ENCODE measurements around the gene TASP1. TPM values are rescaled to one million over a fixed set of nuclear protein-coding genes. Genes with fewer than 3 reads are reported as not detected.

TASP1 gene
- total and polyA plus RNA-seq, 10 donors = 6.3 to 21.5 (median 15.5) TPM

DNA sequence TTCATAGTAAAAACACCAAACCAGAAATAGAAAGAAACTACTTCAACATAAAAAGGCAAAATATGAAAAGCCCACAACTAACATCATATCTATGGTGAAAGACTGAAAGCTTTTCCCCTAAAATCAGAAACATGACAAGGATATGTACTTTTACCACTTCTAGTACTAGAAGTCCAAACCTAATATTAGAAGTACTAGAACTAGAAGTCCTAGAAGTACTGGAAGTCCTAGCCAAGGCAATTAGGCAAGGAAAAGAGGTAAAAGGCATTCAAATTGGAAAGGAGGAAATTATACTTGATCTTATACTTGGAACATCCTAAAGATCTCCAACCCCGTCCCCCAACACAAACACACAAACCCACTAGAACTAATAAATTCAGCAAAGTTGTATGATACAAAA lies 74.9 kb downstream of the TASP1 start:
- no peak overlapping the region for H3K4me3 ChIP-seq
- TF ChIP-seq POLR2A (IDR thresholded peaks at IDR 0.05) (no peak), POLR2AphosphoS5 (IDR thresholded peaks at IDR 0.05) (no peak)
- TF ChIP-seq, protein P1, sequence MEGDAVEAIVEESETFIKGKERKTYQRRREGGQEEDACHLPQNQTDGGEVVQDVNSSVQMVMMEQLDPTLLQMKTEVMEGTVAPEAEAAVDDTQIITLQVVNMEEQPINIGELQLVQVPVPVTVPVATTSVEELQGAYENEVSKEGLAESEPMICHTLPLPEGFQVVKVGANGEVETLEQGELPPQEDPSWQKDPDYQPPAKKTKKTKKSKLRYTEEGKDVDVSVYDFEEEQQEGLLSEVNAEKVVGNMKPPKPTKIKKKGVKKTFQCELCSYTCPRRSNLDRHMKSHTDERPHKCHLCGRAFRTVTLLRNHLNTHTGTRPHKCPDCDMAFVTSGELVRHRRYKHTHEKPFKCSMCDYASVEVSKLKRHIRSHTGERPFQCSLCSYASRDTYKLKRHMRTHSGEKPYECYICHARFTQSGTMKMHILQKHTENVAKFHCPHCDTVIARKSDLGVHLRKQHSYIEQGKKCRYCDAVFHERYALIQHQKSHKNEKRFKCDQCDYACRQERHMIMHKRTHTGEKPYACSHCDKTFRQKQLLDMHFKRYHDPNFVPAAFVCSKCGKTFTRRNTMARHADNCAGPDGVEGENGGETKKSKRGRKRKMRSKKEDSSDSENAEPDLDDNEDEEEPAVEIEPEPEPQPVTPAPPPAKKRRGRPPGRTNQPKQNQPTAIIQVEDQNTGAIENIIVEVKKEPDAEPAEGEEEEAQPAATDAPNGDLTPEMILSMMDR (IDR thresholded peaks at IDR 0.05 in 8 of 11, conservative IDR thresholded peaks at IDR 0.05 in 3 of 11) = no peak
- intact Hi-C loops (cut with DNase I; ENCODE audit: low total_unique reads) = no loop called here
- H3K27ac ChIP-seq = no peak overlapping the region
- H3K27me3 ChIP-seq (replicated peaks in 1 of 7) = no peaks in the 10 kb centered on the region
- no peaks in the 10 kb centered on the region for H3K4me1 ChIP-seq
- H3K9me3 ChIP-seq = peaks cover 0 to 23% (median 11%) of the 10 kb centered on the region in 8 donors
- DNase-seq = no peak
- 94 to 100% (median 98%) methylated on average over 1 of the region's 1 CpG for WGBS, 5 donors
- peaks cover 0 to 50% (median 6%) of the 10 kb centered on the region in 6 donors for H3K36me3 ChIP-seq

DNA sequence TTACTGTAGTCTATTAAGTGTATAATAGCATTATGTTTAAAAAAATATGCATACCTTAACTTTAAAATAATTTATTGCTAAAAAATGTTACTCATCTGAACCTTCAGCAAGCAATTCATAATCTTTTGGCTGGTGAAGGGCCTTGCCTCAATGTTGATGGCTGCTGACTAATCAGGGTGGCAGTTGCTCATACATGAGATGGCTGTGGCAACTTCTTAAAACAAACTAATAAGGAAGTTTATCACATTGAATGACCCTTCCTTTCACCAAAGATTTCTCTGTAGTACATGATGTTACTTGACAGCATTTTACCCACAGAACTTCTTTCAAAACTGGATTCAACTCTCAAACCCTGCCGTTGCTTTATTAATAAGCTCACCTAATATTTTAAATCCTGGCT lies 84.0 kb downstream of the TASP1 start:
- intact Hi-C loops (cut with DNase I; ENCODE audit: low total_unique reads) = no loop called here
- TF ChIP-seq, protein P1 (IDR thresholded peaks at IDR 0.05 in 8 of 11, conservative IDR thresholded peaks at IDR 0.05 in 3 of 11) = no peak
- no peak for TF ChIP-seq POLR2AphosphoS5 (IDR thresholded peaks at IDR 0.05)
- TF ChIP-seq POLR2A (IDR thresholded peaks at IDR 0.05) = no peak
- H3K36me3 ChIP-seq = peaks cover 0 to 51% (median 3%) of the 10 kb centered on the region in 6 donors
- WGBS, 5 donors = 93 to 100% (median 100%) methylated on average over 1 of the region's 1 CpG
- no peaks in the 10 kb centered on the region for H3K4me1 ChIP-seq
- no peak for DNase-seq
- no peak overlapping the region for H3K4me3 ChIP-seq
- no peak overlapping the region for H3K27ac ChIP-seq
- no peaks in the 10 kb centered on the region for H3K27me3 ChIP-seq (replicated peaks in 1 of 7)
- H3K9me3 ChIP-seq = no peaks in the 10 kb centered on the region

DNA sequence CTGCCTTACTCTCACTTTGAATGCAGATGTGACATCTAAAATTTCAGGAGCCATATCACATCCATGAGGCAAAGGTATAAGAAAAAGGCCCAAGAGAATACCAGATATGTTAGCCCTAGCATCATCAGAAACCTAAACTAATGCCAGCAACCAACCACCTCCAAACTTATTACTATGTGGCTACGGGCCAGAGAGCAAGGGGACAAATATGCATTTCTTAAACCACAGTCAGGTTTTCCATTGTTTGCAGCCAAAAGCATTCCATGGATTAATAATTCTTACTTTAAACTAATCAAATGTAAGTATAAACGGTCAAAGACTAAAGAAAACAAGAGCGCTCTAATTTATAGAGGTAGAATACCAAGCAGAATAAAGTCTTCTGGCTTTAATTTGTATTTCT lies 84.7 kb downstream of the TASP1 start:
- Histone ChIP-seq H3K4me1 (no peaks in the 10 kb centered on the region), H3K27me3 (replicated peaks in 1 of 7) (no peaks in the 10 kb centered on the region), H3K9me3 (no peaks in the 10 kb centered on the region), H3K36me3 (peaks cover 0 to 45% (median 2%) of the 10 kb centered on the region in 6 donors), H3K27ac (no peak overlapping the region), H3K4me3 (no peak overlapping the region)
- TF ChIP-seq, protein P1 (IDR thresholded peaks at IDR 0.05 in 8 of 11, conservative IDR thresholded peaks at IDR 0.05 in 3 of 11) = no peak
- no peak for TF ChIP-seq POLR2AphosphoS5 (IDR thresholded peaks at IDR 0.05)
- TF ChIP-seq POLR2A (IDR thresholded peaks at IDR 0.05) = no peak
- no peak for DNase-seq
- intact Hi-C loops (cut with DNase I; ENCODE audit: low total_unique reads) = no loop called here
- WGBS, 5 donors = 92 to 98% (median 94%) methylated on average over 3 of the region's 3 CpGs

DNA sequence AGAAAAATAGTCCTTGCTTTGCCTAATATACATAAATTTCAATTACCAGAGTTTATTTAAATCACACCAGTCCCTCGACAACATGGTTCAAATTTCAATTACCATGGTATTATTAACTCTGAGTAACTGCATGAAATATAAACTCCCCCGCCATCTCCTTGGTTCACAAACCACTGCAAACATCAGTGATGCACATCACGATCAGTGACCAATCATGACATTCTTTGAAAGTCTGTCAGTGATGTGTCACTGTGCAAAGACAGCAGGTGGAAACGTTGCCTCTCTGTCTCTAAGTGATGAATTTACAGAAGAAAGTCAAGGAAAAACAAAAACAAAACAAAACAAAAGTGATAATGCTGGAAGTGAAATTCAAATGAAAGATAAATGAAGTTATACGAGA lies 86.7 kb downstream of the TASP1 start:
- H3K27ac ChIP-seq = no peak overlapping the region
- H3K4me1 ChIP-seq = no peaks in the 10 kb centered on the region
- TF ChIP-seq POLR2AphosphoS5 (IDR thresholded peaks at IDR 0.05) = no peak
- no peak for TF ChIP-seq POLR2A (IDR thresholded peaks at IDR 0.05)
- no peaks in the 10 kb centered on the region for H3K9me3 ChIP-seq
- H3K27me3 ChIP-seq (replicated peaks in 1 of 7) = no peaks in the 10 kb centered on the region
- intact Hi-C loops (cut with DNase I; ENCODE audit: low total_unique reads) = no loop called here
- no peak overlapping the region for H3K4me3 ChIP-seq
- H3K36me3 ChIP-seq = peaks cover 0 to 31% (median 0%) of the 10 kb centered on the region in 6 donors
- WGBS, 5 donors = 85 to 91% (median 89%) methylated on average over 5 of the region's 5 CpGs
- no peak for DNase-seq

DNA sequence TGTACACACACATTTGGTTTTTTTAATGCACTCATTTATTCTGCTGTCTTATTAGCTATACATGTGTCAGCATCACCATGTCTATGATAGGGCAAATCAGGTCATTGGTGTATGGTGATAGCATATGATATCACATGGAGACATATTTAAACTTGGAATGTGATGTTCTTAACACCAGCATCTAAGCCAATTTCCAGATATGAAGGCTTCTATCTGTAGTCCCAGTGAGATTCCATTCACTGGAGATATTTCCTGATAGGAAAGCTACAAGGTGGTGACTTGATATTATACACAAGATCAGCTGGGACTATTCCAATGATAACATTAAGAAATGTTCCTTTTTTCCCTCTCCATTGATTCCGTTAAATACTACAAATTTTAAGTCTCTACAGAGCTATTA lies 89.3 kb downstream of the TASP1 start:
- DNase-seq = no peak
- peaks cover 0 to 9% (median 0%) of the 10 kb centered on the region in 6 donors for H3K4me1 ChIP-seq
- no peak overlapping the region for H3K4me3 ChIP-seq
- no peaks in the 10 kb centered on the region for H3K27me3 ChIP-seq (replicated peaks in 1 of 7)
- intact Hi-C loops (cut with DNase I; ENCODE audit: low total_unique reads) = loop anchor here (5.0 kb wide), 1 partner anchor 432 kb away; no protein-coding TSS in a partner anchor
- TF ChIP-seq POLR2A (IDR thresholded peaks at IDR 0.05) = no peak
- no peak for TF ChIP-seq POLR2AphosphoS5 (IDR thresholded peaks at IDR 0.05)
- TF ChIP-seq, protein P1 (IDR thresholded peaks at IDR 0.05 in 8 of 11, conservative IDR thresholded peaks at IDR 0.05 in 3 of 11) = no peak
- H3K9me3 ChIP-seq = no peaks in the 10 kb centered on the region
- H3K36me3 ChIP-seq = peaks cover 0 to 18% (median 0%) of the 10 kb centered on the region in 6 donors
- WGBS, 5 donors = 92 to 100% (median 97%) methylated on average over 1 of the region's 1 CpG
- no peak overlapping the region for H3K27ac ChIP-seq

All from spleen (tissue), 11 donors.